Measurements from ENCODE around the gene RREB1.
A peak's percentile ranks its signal among the peaks of the same experiment; 100 is the strongest.

Gene RREB1

DNA sequence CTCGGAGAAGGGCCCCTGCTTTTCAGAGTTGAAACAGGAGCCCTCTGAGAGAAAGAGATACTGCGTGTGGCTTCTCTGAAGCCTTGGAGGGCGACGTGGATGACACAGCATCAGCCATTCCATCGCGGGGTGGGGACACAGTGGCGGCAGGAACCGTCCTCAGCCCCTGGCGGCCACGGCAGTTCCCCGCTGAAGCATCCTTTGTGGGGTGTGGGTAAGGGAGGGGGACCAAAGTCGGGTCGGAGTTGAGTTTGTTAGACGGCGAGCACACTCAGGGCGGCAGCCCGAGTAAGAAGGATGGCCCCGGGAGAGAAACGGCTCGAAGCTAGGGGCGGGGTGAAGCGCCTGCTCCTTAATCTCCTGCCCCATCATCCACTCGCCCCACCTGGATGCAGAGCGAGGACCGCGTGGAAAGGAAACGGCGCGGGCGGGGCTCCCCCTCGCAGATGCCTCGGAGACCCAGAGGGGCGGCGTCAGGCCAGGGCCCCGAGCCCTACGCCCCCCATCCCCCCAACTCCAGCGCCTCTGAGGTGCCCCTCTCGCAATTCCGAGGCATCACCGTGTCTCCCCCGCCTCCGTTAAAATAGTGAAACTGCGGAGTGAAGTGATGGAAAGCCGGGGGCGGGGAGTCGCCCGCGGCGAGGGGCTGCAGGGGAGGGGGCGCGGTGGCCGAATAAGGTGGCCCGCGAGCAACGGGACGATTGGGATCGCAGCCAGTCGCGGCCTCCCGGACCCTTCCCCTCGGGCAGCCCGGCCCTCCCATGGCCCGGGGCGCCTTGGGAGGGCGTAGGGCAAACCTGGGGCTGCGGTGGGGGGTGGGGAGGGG lies 796 bp upstream of the RREB1 start:
- H3K9ac ChIP-seq, result peak overlapping the region; percentile 22
- peak overlapping the region; percentile 97 for H3K4me2 ChIP-seq (ENCODE audit: low read length)
- H3K9me3 ChIP-seq (ENCODE audit: control insufficient read depth, low read length), result no peaks in the 10 kb centered on the region
- H3K4me3 ChIP-seq (ENCODE audit: low read depth, low read length), result peak overlapping the region; percentile 86
- no peak for TF ChIP-seq CTCF (IDR thresholded peaks at IDR 0.05)
- peak overlapping the region; percentile 53 for H3K27ac ChIP-seq
- no peaks in the 10 kb centered on the region for H3K27me3 ChIP-seq (ENCODE audit: control insufficient read depth, insufficient read depth, low read length)
- peaks cover 4% of the 10 kb centered on the region for H3K4me1 ChIP-seq
- peaks cover 13% of the 10 kb centered on the region for H3K79me2 ChIP-seq
- H3K36me3 ChIP-seq (ENCODE audit: control insufficient read depth, insufficient read depth, low read length), result no peaks in the 10 kb centered on the region
- H2AFZ ChIP-seq, result peak overlapping the region; percentile 98

- no peak for TF ChIP-seq CTCF (IDR thresholded peaks at IDR 0.05)
- no peaks in the 10 kb centered on the region for H3K9me3 ChIP-seq (ENCODE audit: control insufficient read depth, low read length)
- no peaks in the 10 kb centered on the region for H3K27me3 ChIP-seq (ENCODE audit: control insufficient read depth, insufficient read depth, low read length)
- peaks cover 4% of the 10 kb centered on the region for H3K4me1 ChIP-seq
- peak overlapping the region; percentile 79 for H3K27ac ChIP-seq
- peak overlapping the region; percentile 98 for H2AFZ ChIP-seq
- no peaks in the 10 kb centered on the region for H3K36me3 ChIP-seq (ENCODE audit: control insufficient read depth, insufficient read depth, low read length)
- peak overlapping the region; percentile 97 for H3K4me2 ChIP-seq (ENCODE audit: low read length)
- H3K4me3 ChIP-seq (ENCODE audit: low read depth, low read length), result peak overlapping the region; percentile 86
- peak overlapping the region; percentile 49 for H3K9ac ChIP-seq
- peaks cover 24% of the 10 kb centered on the region for H3K79me2 ChIP-seq
These were observed 619 bp downstream of the RREB1 start for GRCh38 chr6:7108196-7108963.

GRCh38 chr6:7108964-7109836 lies 1.4 kb downstream of the RREB1 start:
- no peak for TF ChIP-seq CTCF (IDR thresholded peaks at IDR 0.05)
- Histone ChIP-seq H2AFZ (peak overlapping the region; percentile 98), H3K4me1 (peaks cover 4% of the 10 kb centered on the region), H3K4me3 (ENCODE audit: low read depth, low read length) (peak overlapping the region; percentile 86), H3K36me3 (ENCODE audit: control insufficient read depth, insufficient read depth, low read length) (no peaks in the 10 kb centered on the region), H3K27me3 (ENCODE audit: control insufficient read depth, insufficient read depth, low read length) (no peaks in the 10 kb centered on the region), H3K9me3 (ENCODE audit: control insufficient read depth, low read length) (no peaks in the 10 kb centered on the region), H3K4me2 (ENCODE audit: low read length) (peak overlapping the region; percentile 97), H3K9ac (no peak overlapping the region), H3K79me2 (peaks cover 29% of the 10 kb centered on the region), H3K27ac (peak overlapping the region; percentile 58)

DNA sequence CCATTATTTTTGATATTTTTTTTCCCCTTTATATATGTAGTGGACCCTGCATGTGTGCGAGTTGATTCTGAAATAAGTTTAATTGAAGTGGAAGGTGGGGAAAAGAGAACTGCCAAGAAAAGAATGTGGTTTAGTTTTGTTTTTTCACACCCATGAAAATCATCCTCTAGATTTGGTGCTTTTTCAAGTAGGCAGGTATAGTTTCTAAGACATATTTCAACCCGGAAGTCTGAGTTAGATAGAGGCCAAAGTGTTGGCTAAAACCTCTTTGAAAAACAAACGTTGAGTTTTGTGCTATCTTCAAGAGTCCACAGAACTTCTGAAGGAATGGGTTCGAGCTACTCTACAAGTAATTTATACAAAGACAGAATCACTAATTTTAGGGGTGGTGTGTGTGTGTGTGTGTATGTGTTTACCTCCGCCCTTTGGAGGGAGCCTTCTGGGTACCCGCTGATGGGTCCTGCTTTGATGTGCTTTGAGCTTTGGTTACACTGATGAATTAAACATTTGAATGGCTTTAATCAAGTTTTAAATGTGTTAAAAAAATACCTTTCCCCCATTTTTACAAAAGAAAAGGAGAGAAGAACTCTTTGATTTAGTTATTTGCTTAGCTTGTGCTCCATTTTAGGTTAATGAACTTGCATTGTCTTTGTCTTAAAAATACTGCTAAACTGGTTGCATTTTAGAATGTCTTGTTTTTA lies 2.5 kb downstream of the RREB1 start:
- Histone ChIP-seq H3K36me3 (ENCODE audit: control insufficient read depth, insufficient read depth, low read length) (no peaks in the 10 kb centered on the region), H3K27me3 (ENCODE audit: control insufficient read depth, insufficient read depth, low read length) (no peaks in the 10 kb centered on the region), H2AFZ (no peak overlapping the region), H3K4me3 (ENCODE audit: low read depth, low read length) (peak overlapping the region; percentile 86), H3K4me1 (peaks cover 4% of the 10 kb centered on the region), H3K79me2 (peaks cover 36% of the 10 kb centered on the region), H3K27ac (no peak overlapping the region), H3K9me3 (ENCODE audit: control insufficient read depth, low read length) (no peaks in the 10 kb centered on the region), H3K9ac (no peak overlapping the region), H3K4me2 (ENCODE audit: low read length) (peak overlapping the region; percentile 97)
- TF ChIP-seq CTCF (IDR thresholded peaks at IDR 0.05), result no peak

Data from parathyroid adenoma (tissue), 2 donors.